ENCODE data around the gene ZNF366. TPM values are rescaled to one million over a fixed set of nuclear protein-coding genes. Genes with fewer than 3 reads are reported as not detected.

ZNF366 gene
- total RNA-seq, 4 donors from 2014 or later: 0.70 to 2.5 (median 1.3) TPM

- TF ChIP-seq CTCF (IDR thresholded peaks at IDR 0.05) (no peak), POLR2A (IDR thresholded peaks at IDR 0.05) (no peak)
- Histone ChIP-seq H3K27me3 (no peaks in the 10 kb centered on the region), H3K27ac (no peak overlapping the region), H3K4me1 (no peaks in the 10 kb centered on the region), H3K36me3 (no peaks in the 10 kb centered on the region), H3K9me3 (no peaks in the 10 kb centered on the region), H3K4me3 (no peak overlapping the region)
- DNase-seq: no peak
Measured at GRCh38 chr5:72531496-72532190, 24.4 kb upstream of the ZNF366 start.

DNA sequence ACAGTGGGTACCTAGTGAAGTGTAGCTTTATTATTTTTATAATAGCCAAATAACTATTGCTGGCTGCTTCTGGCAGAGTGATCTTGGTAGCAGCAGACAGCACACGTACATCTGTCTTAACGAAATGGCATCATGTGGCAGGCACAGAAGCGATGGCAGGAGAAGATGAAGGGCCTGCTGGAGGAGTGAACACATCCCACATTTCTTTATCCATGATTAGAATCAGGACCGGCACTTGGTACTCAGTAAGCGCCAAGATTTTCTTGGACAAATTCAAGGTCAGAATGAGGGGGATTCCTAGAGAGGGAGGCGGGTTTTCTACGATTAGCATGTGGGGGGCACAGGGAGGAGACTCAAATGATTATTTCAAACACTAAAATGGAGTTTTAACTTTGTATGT, 23.0 kb upstream of the ZNF366 start:
- no peaks in the 10 kb centered on the region for H3K27me3 ChIP-seq
- TF ChIP-seq CTCF (IDR thresholded peaks at IDR 0.05): no peak
- no peak for TF ChIP-seq POLR2A (IDR thresholded peaks at IDR 0.05)
- no peaks in the 10 kb centered on the region for H3K4me1 ChIP-seq
- DNase-seq: no peak
- H3K27ac ChIP-seq: no peak overlapping the region
- no peaks in the 10 kb centered on the region for H3K9me3 ChIP-seq
- H3K4me3 ChIP-seq: no peak overlapping the region
- no peaks in the 10 kb centered on the region for H3K36me3 ChIP-seq

- H3K36me3 ChIP-seq: no peaks in the 10 kb centered on the region
- H3K27ac ChIP-seq: no peak overlapping the region
- DNase-seq: no peak
- H3K4me3 ChIP-seq: no peak overlapping the region
- H3K9me3 ChIP-seq: no peaks in the 10 kb centered on the region
- H3K27me3 ChIP-seq: no peaks in the 10 kb centered on the region
- no peak for TF ChIP-seq POLR2A (IDR thresholded peaks at IDR 0.05)
- no peak for TF ChIP-seq CTCF (IDR thresholded peaks at IDR 0.05)
- no peaks in the 10 kb centered on the region for H3K4me1 ChIP-seq
Measured at GRCh38 chr5:72529383-72529782, 22.2 kb upstream of the ZNF366 start.

DNA sequence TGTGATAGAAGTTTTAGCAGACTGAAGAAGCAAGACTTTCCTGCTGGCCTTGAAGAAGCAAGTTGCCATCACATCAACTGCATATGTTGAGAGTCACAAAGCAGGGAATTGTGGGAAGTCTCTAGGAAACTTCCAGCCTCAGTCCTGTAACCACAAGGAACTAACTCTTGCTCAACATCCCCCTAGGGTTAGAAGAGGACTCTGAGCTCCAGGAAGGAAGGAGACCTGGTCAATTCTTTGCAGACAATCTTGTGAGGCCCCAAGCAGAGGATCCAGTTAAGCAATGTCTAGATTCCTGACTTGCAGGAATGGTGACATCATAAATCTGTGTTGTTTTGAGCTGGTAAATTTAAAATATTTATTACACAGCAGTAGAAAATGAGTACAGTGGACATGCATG, 18.6 kb upstream of the ZNF366 start:
- H3K27me3 ChIP-seq: no peaks in the 10 kb centered on the region
- DNase-seq: no peak
- no peaks in the 10 kb centered on the region for H3K4me1 ChIP-seq
- no peak overlapping the region for H3K4me3 ChIP-seq
- no peak overlapping the region for H3K27ac ChIP-seq
- no peak for TF ChIP-seq POLR2A (IDR thresholded peaks at IDR 0.05)
- TF ChIP-seq CTCF (IDR thresholded peaks at IDR 0.05): no peak
- no peaks in the 10 kb centered on the region for H3K36me3 ChIP-seq
- H3K9me3 ChIP-seq: no peaks in the 10 kb centered on the region

- DNase-seq: no peak
- Histone ChIP-seq H3K27me3 (no peaks in the 10 kb centered on the region), H3K36me3 (no peaks in the 10 kb centered on the region), H3K27ac (no peak overlapping the region), H3K4me1 (no peaks in the 10 kb centered on the region), H3K4me3 (no peak overlapping the region), H3K9me3 (no peaks in the 10 kb centered on the region)
- TF ChIP-seq POLR2A (IDR thresholded peaks at IDR 0.05) (no peak), CTCF (IDR thresholded peaks at IDR 0.05) (peak in 4 of 6 experiments; percentile 41 to 74 (median 68))
Measured at GRCh38 chr5:72523960-72524582, 16.9 kb upstream of the ZNF366 start.
